ENCODE data around the gene UAP1L1. TPM values are rescaled to one million over a fixed set of nuclear protein-coding genes. Genes with fewer than 3 reads are reported as not detected.

Gene UAP1L1
- polyA plus RNA-seq, 2 of the 4 experiments (the other 2 are of a cell fraction), result 1.2 to 7.8 TPM

DNA sequence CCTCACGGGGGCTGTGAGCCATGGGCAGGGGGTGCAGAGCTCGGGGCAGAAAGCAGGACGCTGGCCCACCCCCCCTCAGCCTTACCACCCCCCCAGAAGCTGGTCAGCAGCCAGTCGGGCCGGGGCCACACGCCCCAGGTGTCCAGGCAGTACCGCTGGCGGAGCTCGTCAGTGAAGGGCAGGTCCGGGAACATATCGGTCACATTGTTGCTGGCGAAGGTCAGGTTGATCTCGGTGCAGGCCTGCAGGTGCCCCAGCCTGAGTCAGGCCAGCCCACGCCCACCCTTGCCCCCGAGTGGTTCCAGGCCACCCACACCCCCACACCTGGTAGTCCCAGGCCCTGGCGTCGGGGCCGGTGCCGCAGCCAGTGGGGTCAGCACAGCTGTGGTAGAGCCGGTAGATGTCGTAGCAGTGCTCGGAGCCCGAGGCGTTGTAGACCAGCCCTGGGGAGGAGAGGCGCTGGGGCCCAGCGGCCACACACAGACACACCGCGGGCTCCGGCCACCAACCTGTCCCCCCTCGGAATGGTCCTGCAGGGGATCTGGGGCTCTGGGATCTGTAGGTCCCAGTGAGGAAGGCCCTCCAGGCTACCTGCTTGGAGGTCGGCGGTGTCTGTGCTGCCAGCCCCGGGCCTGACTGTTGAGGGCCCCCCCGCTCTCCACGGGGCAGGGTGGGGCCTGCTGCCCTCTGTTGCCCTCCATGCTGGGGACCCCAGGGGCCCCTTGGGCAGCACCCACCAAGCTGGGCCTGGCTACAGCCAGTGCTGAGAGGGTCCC is 34.7 kb downstream of the UAP1L1 start:
- CTCF ChIA-PET, result interaction anchor here (0.7 to 2.9 kb wide), 9 partner anchors 15 to 125 kb away, joined by 3 to 15 read pairs (median 3); partner anchors contain the start of genes NPDC1 and SSNA1
- H3K9me3 ChIP-seq, result no peaks in the 10 kb centered on the region
- FAIRE-seq (no peak), DNase-seq (ENCODE audit: low read depth in 1 of 2, low spot score in 1 of 2) (no peak), ATAC-seq (no peak)
- POLR2A ChIA-PET, result interaction anchor here (1.3 kb wide), 1 partner anchor 129 kb away, joined by 3 read pairs; no protein-coding TSS in a partner anchor
- H3K27ac ChIP-seq, result no peak overlapping the region
- no peak overlapping the region for H3K4me2 ChIP-seq
- H3K4me3 ChIP-seq, result no peak overlapping the region
- TF ChIP-seq GATA3 (IDR thresholded peaks at IDR 0.05; ENCODE audit: borderline replicate concordance) (no peak), POLR2A (IDR thresholded peaks at IDR 0.05; ENCODE audit: low read length) (no peak), HDAC2 (IDR thresholded peaks at IDR 0.05) (no peak), EHMT2 (IDR thresholded peaks at IDR 0.05; ENCODE audit: low read depth) (no peak), JUN (IDR thresholded peaks at IDR 0.05) (no peak), SMC3 (IDR thresholded peaks at IDR 0.05) (no peak)
- H3K4me1 ChIP-seq, result peaks cover 6% of the 10 kb centered on the region; the same call in 2 of the 3 replicates
- WGBS (ENCODE audit: missing lambda C conversion rate), result 92% methylated on average over 25 of the region's 35 CpGs

DNA sequence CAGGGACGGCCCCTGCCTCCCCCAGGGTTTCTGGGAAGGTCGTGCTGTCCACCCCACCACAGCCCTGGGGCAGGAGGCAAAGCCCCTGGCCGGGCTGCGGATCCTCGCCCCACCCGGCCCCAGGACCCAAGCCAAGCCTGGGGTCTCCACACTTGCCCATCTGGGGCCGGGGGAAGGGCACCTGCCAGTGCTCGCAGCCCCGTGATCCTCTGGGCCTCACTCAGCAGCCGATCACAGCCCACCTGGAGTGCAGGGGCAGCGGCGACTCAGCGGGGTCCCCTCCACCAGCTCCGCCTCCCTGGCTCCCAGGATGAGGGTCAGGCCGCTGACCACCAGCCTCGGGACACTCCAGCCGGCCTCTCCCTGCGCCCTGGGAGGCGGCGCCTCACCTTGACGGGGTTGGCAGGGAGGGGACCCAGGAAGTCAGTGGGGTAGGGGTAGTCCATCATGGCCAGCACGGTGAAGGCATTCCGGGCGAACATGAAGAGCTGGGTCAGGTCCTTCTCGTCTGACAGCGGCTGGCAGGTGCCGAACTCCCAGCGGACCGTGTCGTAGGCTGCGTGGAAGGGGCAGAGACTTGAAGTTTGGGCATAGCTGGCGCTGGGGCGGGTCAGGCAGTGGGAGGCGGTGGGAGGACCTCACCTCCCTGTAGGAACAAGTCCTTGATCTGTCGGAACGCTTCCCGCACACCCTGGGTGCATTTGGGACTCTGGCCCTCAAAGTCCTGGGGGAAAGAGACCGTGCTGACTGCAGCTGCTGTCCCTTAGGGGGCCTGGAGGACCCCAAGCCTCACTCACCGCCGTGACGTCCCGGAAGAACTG is 35.5 kb downstream of the UAP1L1 start:
- H3K27ac ChIP-seq, result no peak overlapping the region
- H3K4me2 ChIP-seq, result no peak overlapping the region
- H3K9me3 ChIP-seq, result no peaks in the 10 kb centered on the region
- WGBS (ENCODE audit: missing lambda C conversion rate), result 98% methylated on average over 22 of the region's 42 CpGs
- ChIA-PET CTCF (interaction anchor here (0.9 to 2.9 kb wide), 5 partner anchors 22 to 124 kb away, joined by 3 to 15 read pairs (median 3); partner anchors contain the start of gene NPDC1), POLR2A (interaction anchor here (0.7 to 1.3 kb wide), 3 partner anchors 17 to 130 kb away, joined by 3 to 4 read pairs (median 3); no protein-coding TSS in a partner anchor)
- TF ChIP-seq, protein P1, sequence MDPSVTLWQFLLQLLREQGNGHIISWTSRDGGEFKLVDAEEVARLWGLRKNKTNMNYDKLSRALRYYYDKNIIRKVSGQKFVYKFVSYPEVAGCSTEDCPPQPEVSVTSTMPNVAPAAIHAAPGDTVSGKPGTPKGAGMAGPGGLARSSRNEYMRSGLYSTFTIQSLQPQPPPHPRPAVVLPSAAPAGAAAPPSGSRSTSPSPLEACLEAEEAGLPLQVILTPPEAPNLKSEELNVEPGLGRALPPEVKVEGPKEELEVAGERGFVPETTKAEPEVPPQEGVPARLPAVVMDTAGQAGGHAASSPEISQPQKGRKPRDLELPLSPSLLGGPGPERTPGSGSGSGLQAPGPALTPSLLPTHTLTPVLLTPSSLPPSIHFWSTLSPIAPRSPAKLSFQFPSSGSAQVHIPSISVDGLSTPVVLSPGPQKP (IDR thresholded peaks at IDR 0.05; ENCODE audit: low read depth, low read length), result no peak
- TF ChIP-seq CHD4 (IDR thresholded peaks at IDR 0.05; ENCODE audit: borderline replicate concordance) (no peak), CBX8 (IDR thresholded peaks at IDR 0.05) (no peak), SREBF2 (IDR thresholded peaks at IDR 0.05) (no peak), KDM1A (IDR thresholded peaks at IDR 0.05; ENCODE audit: low read depth) (no peak), RNF2 (IDR thresholded peaks at IDR 0.05; ENCODE audit: borderline replicate concordance, low read depth) (no peak), GATA3 (IDR thresholded peaks at IDR 0.05; ENCODE audit: borderline replicate concordance) (no peak)
- TF ChIP-seq, protein P2, sequence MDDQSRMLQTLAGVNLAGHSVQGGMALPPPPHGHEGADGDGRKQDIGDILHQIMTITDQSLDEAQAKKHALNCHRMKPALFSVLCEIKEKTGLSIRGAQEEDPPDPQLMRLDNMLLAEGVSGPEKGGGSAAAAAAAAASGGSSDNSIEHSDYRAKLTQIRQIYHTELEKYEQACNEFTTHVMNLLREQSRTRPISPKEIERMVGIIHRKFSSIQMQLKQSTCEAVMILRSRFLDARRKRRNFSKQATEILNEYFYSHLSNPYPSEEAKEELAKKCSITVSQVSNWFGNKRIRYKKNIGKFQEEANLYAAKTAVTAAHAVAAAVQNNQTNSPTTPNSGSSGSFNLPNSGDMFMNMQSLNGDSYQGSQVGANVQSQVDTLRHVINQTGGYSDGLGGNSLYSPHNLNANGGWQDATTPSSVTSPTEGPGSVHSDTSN (IDR thresholded peaks at IDR 0.05), result no peak
- FAIRE-seq (no peak), DNase-seq (ENCODE audit: low read depth in 1 of 2, low spot score in 1 of 2) (peak in 1 of 2 experiments; percentile 31), ATAC-seq (no peak)
- peaks cover 6% of the 10 kb centered on the region; the same call in 2 of the 3 replicates for H3K4me1 ChIP-seq
- no peak overlapping the region for H3K4me3 ChIP-seq

DNA sequence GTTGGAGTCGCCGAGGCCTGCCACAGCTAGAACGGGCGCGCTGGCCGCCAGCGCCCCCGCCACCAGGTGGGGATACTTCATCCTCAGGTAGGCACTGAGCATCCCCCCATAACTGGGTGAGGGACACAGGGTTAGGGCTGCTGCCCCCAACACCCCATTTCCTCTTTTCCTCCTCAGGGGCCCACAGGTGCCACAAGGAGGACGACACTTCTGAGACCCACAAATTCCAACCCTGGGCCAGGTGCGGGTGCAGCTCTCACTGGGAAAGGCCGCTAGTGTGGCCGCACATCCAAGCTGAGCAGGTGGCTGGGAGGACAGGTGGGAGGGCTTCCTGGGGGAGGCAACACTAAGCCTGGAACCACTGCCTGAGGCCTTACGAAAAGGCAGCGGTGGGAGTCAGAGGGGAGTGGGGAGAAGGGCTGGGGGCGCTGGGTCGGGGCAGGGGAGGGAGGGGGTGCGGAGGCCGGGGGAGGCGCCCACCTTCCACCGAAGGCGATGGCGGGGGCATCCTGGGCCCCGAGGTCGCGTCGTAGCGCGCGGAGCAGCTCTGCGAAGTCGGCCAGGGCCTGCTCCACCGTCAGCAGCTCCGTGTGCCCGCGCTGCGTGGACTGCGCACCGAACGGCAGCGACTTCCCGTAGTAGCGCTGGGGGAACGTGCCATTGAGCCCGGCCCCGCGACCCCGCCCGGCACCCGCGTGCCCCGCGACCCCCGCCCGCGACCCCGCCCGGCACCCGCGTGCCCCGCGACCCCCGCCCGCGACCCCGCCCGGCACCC is 36.3 kb downstream of the UAP1L1 start:
- ChIA-PET POLR2A (interaction anchor here (0.7 to 1.3 kb wide), 4 partner anchors 16 to 129 kb away, joined by 3 to 4 read pairs (median 4); partner anchors contain the start of gene MAN1B1), CTCF (interaction anchor here (0.5 to 2.9 kb wide), 6 partner anchors 8 to 123 kb away, joined by 3 to 15 read pairs (median 3); partner anchors contain the start of gene NPDC1)
- DNase-seq (ENCODE audit: low read depth in 1 of 2, low spot score in 1 of 2) (peak in 1 of 2 experiments; percentile 25), FAIRE-seq (no peak), ATAC-seq (no peak)
- Histone ChIP-seq H3K27ac (peak overlapping the region; percentile 96 to 97; a peak in 4 of 6 replicates), H3K4me3 (peak overlapping the region; percentile 69; the same call in 2 of the 3 replicates), H3K4me2 (peak overlapping the region; percentile 100), H3K9me3 (no peaks in the 10 kb centered on the region), H3K4me1 (peaks cover 6% of the 10 kb centered on the region; the same call in 2 of the 3 replicates)
- 93% methylated on average over 30 of the region's 66 CpGs for WGBS (ENCODE audit: missing lambda C conversion rate)
- TF ChIP-seq TP53 (CRISPR knock-in tag; IDR thresholded peaks at IDR 0.05) (no peak), ZFP36 (IDR thresholded peaks at IDR 0.05; ENCODE audit: borderline replicate concordance, partially characterized antibody) (peak; percentile 64), FOXS1 (CRISPR knock-in tag; IDR thresholded peaks at IDR 0.05) (no peak)

Measured in A549 (cell line).